Osteoblast (primary cell): Measurements from ENCODE around the gene WIPF1. TPM values are rescaled to one million over a fixed set of nuclear protein-coding genes. Genes with fewer than 3 reads are reported as not detected.

Experiments
- DNase-seq: peaks from one replicate; pipeline ENCODE4 v3.0.0; 2011; ENCODE audit warnings: low spot score, mixed read lengths; ENCODE audit not compliant: insufficient read length; ENCODE audit errors: missing footprints
- H2AFZ ChIP-seq: 2 replicates; pipeline ENCODE4 v1.6.0; 2011; ENCODE audit warnings: mild to moderate bottlenecking, low read length
- H3K27ac ChIP-seq: 2 replicates; pipeline ENCODE4 v1.5.1; 2011; ENCODE audit warnings: mild to moderate bottlenecking, low read depth, low read length, moderate library complexity
- H3K27me3 ChIP-seq: 2 replicates; pipeline ENCODE4 v1.6.0; 2012; ENCODE audit warnings: mild to moderate bottlenecking, control low read depth, inconsistent platforms, low read length, moderate library complexity; ENCODE audit not compliant: insufficient read depth
- H3K36me3 ChIP-seq: 2 replicates; pipeline ENCODE4 v1.5.1; 2011; ENCODE audit warnings: mild to moderate bottlenecking, low read length, control low read depth, moderate library complexity; ENCODE audit not compliant: insufficient read depth
- H3K4me1 ChIP-seq: 2 replicates; pipeline ENCODE4 v1.5.1; 2011; ENCODE audit warnings: mild to moderate bottlenecking, low read length, control low read depth, moderate library complexity; ENCODE audit not compliant: insufficient read depth
- H3K4me2 ChIP-seq: 2 replicates; pipeline ENCODE4 v1.6.0; 2011; ENCODE audit warnings: mild to moderate bottlenecking, low read length; ENCODE audit not compliant: insufficient read depth
- H3K4me3 ChIP-seq: fragments of 200-600 bp; sonication (generic); 3 replicates; pipeline ENCODE4 v1.5.1; 2012; ENCODE audit warnings: mild to moderate bottlenecking, low read length, inconsistent platforms; ENCODE audit not compliant: insufficient read depth
- H3K79me2 ChIP-seq: 2 replicates; pipeline ENCODE4 v1.6.0; 2012; ENCODE audit warnings: mild to moderate bottlenecking, low read length, control low read depth, inconsistent platforms; ENCODE audit not compliant: insufficient read depth
- H3K9me3 ChIP-seq: 2 replicates; pipeline ENCODE4 v1.5.1; 2011; ENCODE audit warnings: low read depth, low read length, control low read depth
- H4K20me1 ChIP-seq: 2 replicates; pipeline ENCODE4 v1.6.0; 2012; ENCODE audit warnings: mild to moderate bottlenecking, low read length, control low read depth; ENCODE audit not compliant: insufficient read depth
- total RNA-seq: library from RNA; depleted of rRNA; stranded (reverse); fragments of >200 nt; gene quantifications from 2 replicates; pipeline ENCODE4 v1.2.3, GENCODE V29; 2012
- TF ChIP-seq, protein P1 (sequence below): IDR thresholded peaks from 2 replicates; pipeline ENCODE4 v1.5.1; 2011; ENCODE audit warnings: mild to moderate bottlenecking, low read depth, low read length, moderate library complexity; ENCODE audit errors: extremely low read depth

Gene WIPF1
- total RNA-seq, 1 donor = 17.7 TPM

GRCh38 chr2:174574657-174575056 is 22.9 kb downstream of the WIPF1 start:
- Histone ChIP-seq H3K9me3 (no peaks in the 10 kb centered on the region), H3K27ac (no peak overlapping the region), H3K4me1 (peaks cover 6% of the 10 kb centered on the region), H4K20me1 (no peaks in the 10 kb centered on the region), H3K36me3 (peaks cover 30% of the 10 kb centered on the region), H3K4me2 (no peak overlapping the region), H2AFZ (no peak overlapping the region), H3K4me3 (no peak overlapping the region), H3K79me2 (no peaks in the 10 kb centered on the region), H3K27me3 (no peaks in the 10 kb centered on the region)
- DNase-seq = no peak
- TF ChIP-seq, protein P1, sequence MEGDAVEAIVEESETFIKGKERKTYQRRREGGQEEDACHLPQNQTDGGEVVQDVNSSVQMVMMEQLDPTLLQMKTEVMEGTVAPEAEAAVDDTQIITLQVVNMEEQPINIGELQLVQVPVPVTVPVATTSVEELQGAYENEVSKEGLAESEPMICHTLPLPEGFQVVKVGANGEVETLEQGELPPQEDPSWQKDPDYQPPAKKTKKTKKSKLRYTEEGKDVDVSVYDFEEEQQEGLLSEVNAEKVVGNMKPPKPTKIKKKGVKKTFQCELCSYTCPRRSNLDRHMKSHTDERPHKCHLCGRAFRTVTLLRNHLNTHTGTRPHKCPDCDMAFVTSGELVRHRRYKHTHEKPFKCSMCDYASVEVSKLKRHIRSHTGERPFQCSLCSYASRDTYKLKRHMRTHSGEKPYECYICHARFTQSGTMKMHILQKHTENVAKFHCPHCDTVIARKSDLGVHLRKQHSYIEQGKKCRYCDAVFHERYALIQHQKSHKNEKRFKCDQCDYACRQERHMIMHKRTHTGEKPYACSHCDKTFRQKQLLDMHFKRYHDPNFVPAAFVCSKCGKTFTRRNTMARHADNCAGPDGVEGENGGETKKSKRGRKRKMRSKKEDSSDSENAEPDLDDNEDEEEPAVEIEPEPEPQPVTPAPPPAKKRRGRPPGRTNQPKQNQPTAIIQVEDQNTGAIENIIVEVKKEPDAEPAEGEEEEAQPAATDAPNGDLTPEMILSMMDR = no peak

DNA sequence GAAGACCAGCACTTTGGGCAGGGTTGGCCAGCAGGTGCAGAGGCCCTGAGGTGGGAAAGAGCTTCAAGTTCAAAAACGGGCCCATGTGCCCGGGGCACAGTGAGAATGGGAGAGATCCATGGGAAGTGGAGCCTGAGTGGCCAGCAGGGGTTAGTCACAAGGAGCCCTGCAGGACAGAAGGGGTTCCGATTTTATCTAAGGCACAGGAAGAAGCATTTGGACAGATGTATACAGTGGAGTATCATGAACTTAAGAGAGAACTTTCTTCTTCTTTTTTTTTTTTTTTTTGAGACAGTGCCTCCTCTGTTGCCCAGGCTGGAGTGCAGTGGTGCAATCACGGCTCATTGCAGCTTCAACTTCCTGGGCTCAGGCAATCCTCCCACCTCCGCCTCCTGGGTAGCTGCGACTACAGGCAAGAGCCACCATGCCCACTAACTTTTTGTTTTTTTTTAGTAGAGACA is 24.0 kb downstream of the WIPF1 start:
- Histone ChIP-seq H2AFZ (no peak overlapping the region), H3K27ac (no peak overlapping the region), H4K20me1 (no peaks in the 10 kb centered on the region), H3K4me2 (no peak overlapping the region), H3K4me3 (no peak overlapping the region), H3K27me3 (no peaks in the 10 kb centered on the region), H3K36me3 (peaks cover 30% of the 10 kb centered on the region), H3K9me3 (no peaks in the 10 kb centered on the region), H3K4me1 (peaks cover 6% of the 10 kb centered on the region), H3K79me2 (no peaks in the 10 kb centered on the region)
- TF ChIP-seq, protein P1 = no peak
- no peak for DNase-seq

- DNase-seq = no peak
- Histone ChIP-seq H3K79me2 (no peaks in the 10 kb centered on the region), H3K36me3 (peaks cover 30% of the 10 kb centered on the region), H3K27ac (no peak overlapping the region), H3K9me3 (no peaks in the 10 kb centered on the region), H3K4me3 (no peak overlapping the region), H2AFZ (no peak overlapping the region), H3K4me2 (no peak overlapping the region), H3K27me3 (no peaks in the 10 kb centered on the region), H4K20me1 (no peaks in the 10 kb centered on the region), H3K4me1 (no peaks in the 10 kb centered on the region)
- TF ChIP-seq, protein P1 = no peak
These were observed 25.0 kb downstream of the WIPF1 start for GRCh38 chr2:174572556-174572955.

GRCh38 chr2:174571669-174572323 is 25.8 kb downstream of the WIPF1 start:
- Histone ChIP-seq H3K27ac (no peak overlapping the region), H4K20me1 (no peaks in the 10 kb centered on the region), H2AFZ (no peak overlapping the region), H3K4me3 (no peak overlapping the region), H3K4me2 (no peak overlapping the region), H3K36me3 (peaks cover 38% of the 10 kb centered on the region), H3K79me2 (no peaks in the 10 kb centered on the region), H3K4me1 (no peaks in the 10 kb centered on the region), H3K27me3 (no peaks in the 10 kb centered on the region), H3K9me3 (no peaks in the 10 kb centered on the region)
- TF ChIP-seq, protein P1 = no peak
- no peak for DNase-seq
